AG09309 (cell line): ENCODE results near the gene CHTF8.
"Not testable (repeated sequence)": the region's sequence is repeated elsewhere in the genome, so short reads cannot be mapped to it uniquely, and the experiment has no call there.

Experiments used
- DNase-seq: peaks from one replicate; pipeline ENCODE4 v3.0.0-alpha.2; 2010; ENCODE audit warnings: low read depth
- H3K4me3 ChIP-seq: 2 replicates; pipeline ENCODE4 v1.5.1; 2011; ENCODE audit warnings: mild to moderate bottlenecking, low read depth, low read length, moderate library complexity; ENCODE audit not compliant: control insufficient read depth
- TF ChIP-seq, protein P1 (sequence below): IDR thresholded peaks from 2 replicates; pipeline ENCODE4 v1.5.1; 2011; ENCODE audit warnings: mild to moderate bottlenecking, low read depth, low read length, inconsistent platforms; ENCODE audit not compliant: insufficient read depth, control insufficient read depth; ENCODE audit errors: missing control alignments

Gene CHTF8

DNA sequence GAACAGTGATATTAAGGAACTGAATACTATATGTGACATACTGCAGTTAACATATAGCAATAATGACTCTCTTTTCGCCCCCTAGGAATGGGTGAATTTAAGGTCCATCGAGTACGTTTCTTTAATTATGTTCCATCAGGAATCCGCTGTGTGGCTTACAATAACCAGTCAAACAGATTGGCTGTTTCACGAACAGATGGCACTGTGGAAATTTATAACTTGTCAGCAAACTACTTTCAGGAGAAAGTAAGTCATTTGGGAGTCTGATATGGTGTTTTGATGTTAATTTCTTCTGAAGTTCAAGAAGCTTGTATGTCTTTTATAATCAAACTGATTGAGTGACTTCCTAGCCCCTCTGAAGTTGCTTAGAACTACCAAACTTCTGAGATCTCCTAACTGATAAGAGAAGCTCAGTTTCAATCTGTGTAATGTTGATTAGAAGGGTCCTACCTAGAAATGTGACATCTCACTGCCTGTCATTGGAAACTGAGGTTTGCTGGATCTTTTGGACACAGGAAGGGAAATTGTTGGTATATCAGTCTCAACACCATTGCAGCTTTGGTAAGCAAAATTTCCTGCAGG, 1.1 kb upstream of the CHTF8 start:
- peak overlapping the region; percentile 100 for H3K4me3 ChIP-seq
- TF ChIP-seq, protein P1, sequence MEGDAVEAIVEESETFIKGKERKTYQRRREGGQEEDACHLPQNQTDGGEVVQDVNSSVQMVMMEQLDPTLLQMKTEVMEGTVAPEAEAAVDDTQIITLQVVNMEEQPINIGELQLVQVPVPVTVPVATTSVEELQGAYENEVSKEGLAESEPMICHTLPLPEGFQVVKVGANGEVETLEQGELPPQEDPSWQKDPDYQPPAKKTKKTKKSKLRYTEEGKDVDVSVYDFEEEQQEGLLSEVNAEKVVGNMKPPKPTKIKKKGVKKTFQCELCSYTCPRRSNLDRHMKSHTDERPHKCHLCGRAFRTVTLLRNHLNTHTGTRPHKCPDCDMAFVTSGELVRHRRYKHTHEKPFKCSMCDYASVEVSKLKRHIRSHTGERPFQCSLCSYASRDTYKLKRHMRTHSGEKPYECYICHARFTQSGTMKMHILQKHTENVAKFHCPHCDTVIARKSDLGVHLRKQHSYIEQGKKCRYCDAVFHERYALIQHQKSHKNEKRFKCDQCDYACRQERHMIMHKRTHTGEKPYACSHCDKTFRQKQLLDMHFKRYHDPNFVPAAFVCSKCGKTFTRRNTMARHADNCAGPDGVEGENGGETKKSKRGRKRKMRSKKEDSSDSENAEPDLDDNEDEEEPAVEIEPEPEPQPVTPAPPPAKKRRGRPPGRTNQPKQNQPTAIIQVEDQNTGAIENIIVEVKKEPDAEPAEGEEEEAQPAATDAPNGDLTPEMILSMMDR, result no peak
- no peak for DNase-seq

DNA sequence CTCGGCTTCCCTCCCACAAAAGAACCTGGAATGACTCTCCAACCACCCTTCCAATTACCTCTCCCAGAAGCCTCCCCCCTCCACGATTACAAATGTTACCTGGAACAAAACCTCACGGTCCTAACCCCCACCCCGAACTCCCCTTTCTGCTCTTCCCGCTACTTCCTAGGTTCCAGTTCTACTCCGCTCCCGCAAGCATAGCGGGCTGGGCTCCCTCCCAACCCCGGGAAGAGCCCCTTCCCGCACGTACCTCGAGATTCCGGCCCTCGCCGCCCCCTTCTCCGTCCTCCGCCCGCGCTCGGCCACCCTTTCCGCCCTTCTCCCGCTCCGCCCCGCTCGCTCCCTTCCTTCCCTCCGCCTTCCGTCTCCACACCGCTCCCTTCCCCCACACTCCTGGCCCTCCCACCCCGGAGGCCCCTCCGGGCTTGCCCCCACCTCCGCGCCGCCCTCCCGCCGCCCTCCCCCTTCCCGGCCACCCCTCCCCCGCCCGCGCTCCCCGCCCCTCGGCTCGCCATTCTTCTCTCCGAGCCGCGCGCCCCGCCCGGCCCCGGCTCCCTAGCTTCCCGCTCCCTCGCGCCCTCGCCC, 457 bp downstream of the CHTF8 start:
- peak overlapping the region; percentile 100 for H3K4me3 ChIP-seq
- peak; percentile 21 for DNase-seq
- TF ChIP-seq, protein P1, result no peak

DNA sequence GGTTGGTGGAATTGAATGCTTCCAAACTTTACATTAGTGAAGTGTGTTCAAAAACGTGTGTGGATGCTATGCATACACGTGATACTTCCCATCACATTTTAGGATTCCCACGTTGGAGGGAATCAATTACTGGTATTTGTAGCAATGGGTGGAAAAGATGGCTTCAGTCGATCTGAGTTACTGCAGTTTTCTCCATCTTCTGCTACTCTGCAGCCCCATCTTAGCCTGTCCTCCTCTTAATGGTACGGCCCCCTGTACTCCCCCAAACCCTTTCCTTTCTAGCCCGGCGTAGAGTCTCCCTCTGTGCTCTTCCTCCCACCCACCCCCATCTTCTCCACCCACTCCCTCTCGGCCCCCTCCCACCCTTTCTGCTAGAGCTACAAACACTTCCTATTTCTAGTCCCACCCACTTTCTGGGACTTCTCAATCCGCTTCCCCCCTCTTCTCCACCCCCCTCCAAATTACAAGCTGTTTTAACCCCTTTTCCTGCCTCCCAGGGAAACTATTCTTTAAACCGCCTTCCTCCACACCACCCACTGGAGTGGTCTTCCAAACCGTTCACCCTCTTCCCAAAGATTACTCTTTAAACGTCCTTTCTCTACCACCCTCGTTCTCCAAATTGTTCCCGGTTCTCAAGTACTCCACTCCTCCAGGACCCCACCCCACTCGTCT, 1.1 kb downstream of the CHTF8 start:
- TF ChIP-seq, protein P1, result no peak
- peak overlapping the region; percentile 100 for H3K4me3 ChIP-seq
- DNase-seq, result no peak

DNA sequence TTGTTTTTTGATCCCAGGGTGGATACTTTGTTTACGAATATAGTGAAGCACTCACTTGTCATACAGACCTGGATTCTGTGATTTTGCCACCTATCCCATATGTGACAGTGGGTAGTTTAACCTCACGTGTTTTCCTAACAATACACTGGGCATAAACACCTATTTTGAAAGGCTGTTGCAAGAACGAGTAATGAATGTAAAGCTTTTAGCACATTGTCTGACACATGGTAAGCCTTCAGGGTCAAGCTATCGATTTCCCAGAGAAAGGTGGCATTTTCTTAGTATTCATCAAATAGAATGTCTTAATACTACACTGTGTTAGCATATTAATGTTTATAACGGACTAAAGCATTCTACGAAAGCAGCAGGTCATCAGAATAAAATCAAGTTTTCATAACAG, 1.9 kb downstream of the CHTF8 start:
- no peak overlapping the region for H3K4me3 ChIP-seq
- TF ChIP-seq, protein P1, result no peak

DNA sequence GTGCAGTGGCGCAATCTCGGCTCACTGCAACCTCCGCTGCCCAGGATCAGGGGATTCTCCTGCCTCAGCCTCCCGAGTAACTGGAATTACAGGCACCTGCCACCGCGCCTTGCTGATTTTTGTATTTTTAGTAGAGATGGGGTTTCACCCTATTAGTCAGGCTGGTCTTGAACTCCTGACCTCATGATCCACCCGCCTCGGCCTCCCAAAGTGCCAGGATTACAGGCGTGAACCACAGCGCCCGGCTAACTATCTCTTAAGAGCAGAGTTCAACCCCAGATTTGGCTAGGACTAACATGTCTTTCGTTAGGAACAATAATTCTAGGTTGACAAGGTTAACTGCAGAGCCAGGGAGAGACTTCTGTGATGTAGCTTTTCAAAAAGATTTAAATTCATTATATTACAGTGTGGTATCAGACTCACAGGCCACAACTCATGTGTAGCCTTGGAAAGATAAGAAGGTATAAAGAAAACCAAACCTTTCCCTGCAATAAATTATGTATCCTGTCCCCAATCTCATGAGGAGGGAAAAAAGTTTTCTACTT, 4.3 kb downstream of the CHTF8 start:
- TF ChIP-seq, protein P1, result no peak
- H3K4me3 ChIP-seq, result no peak overlapping the region
- no peak for DNase-seq

More for the DNA sequence above, 1.9 kb downstream of the CHTF8 start:
- DNase-seq, result no peak

DNA sequence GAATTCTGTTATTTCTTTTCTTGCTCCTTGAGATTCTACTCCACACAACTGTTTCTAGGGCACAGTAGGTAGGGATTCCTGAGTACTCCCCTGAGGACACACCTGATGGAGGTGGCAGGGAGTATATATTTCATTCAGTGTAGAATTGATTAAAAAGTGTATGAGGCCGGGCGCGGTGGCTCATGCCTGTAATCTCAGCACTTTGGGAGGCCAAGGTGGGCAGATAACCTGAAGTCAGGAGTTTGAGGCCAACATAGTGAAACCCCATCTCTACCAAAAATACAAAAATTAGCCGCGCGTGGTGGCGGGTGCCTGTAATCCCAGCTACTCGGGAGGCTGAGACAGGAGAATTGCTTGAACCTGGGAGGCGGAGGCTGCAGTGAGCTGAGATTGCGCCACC, 5.6 kb downstream of the CHTF8 start:
- not testable (repeated sequence) for H3K4me3 ChIP-seq, DNase-seq

DNA sequence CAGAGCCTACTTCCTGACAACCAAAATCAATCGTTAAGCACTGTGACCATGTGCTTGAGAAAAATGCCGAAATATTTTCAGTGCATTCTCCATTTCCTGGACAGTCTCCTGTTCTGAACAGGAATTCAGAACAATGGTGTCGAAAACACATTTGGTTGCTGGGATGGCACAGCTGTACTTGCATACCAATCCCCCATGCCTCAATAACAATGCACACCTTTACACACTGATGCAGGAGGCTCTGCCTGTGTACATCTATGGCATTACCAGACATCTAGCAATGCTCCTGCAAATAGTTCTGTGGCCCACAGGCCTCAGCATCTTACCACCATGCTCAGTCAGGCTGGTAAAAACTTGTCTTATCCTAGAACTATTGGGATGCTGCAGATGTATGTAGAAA, 6.2 kb downstream of the CHTF8 start:
- TF ChIP-seq, protein P1, result no peak
- DNase-seq, result no peak
- H3K4me3 ChIP-seq, result no peak overlapping the region

DNA sequence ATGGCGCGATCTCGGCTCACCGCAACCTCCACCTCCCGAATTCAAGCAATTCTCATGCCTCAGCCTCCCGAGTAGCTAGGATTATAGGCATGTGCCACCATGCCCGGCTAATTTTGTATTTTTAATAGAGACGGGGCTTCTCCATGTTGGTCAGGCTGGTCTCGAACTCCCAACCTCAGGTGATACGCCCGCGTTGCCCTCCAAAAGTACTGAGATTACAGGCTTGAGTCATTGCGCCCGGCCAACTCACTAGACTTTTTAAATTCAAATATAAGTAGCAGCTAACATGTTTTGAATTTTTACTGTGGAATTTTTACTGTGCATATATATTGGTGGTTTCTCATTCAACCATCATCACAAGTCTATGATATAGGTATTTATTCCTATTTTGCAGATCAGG, 7.4 kb downstream of the CHTF8 start:
- H3K4me3 ChIP-seq, DNase-seq: not testable (repeated sequence)

DNA sequence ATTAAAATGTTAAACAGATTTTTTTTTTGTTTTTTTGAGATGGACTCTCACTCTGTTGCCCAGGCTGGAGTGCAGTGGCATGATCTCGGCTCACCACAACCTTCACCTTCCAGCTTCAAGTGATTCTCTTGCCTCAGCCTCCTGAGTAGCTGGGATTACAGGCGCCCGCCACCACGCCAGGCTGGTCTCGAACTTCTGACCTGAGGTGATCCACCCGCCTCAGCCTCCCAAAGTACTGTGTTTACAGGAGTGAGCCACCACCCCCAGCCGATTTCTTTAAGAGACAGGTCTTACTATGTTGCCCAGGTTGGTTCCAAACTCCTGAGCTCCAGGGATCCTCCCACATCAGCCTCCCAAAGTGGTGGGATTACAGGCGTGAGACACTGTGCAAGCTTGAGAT, 8.0 kb downstream of the CHTF8 start:
- H3K4me3 ChIP-seq, DNase-seq: not testable (repeated sequence)
